ENCODE data around the gene NUTM1.
"Not testable (repeated sequence)": the region's sequence is repeated elsewhere in the genome, so short reads cannot be mapped to it uniquely, and the experiment has no call there.

Gene NUTM1

GRCh38 chr15:34366271-34367065 is 23.4 kb downstream of the NUTM1 start:
- peak; percentile 23 for DNase-seq

- peak; percentile 36 for DNase-seq
Measured at GRCh38 chr15:34367101-34368081, 24.3 kb downstream of the NUTM1 start, which contains the start of gene LPCAT4. TSS of gene LPCAT4 (minus strand) at chr15:34367196. CDS start at chr15:34367100, 96 bp downstream.

- no peak for DNase-seq
Measured at GRCh38 chr15:34370129-34370528, 27.0 kb downstream of the NUTM1 start.

- no peak for DNase-seq
Measured at GRCh38 chr15:34370643-34371042, 27.5 kb downstream of the NUTM1 start.

GRCh38 chr15:34373951-34374350 is 30.8 kb downstream of the NUTM1 start:
- DNase-seq: no peak

- DNase-seq: no peak
Measured at GRCh38 chr15:34374816-34375215, 31.7 kb downstream of the NUTM1 start.

- not testable (repeated sequence) for DNase-seq
Measured at GRCh38 chr15:34375541-34375940, 32.4 kb downstream of the NUTM1 start.

GRCh38 chr15:34376856-34377255 is 33.7 kb downstream of the NUTM1 start:
- DNase-seq: no peak

- not testable (repeated sequence) for DNase-seq
Measured at GRCh38 chr15:34380491-34380890, 37.4 kb downstream of the NUTM1 start.

- not testable (repeated sequence) for DNase-seq
Measured at GRCh38 chr15:34381829-34382521, 38.9 kb downstream of the NUTM1 start.

GRCh38 chr15:34389594-34390086 is 46.5 kb downstream of the NUTM1 start:
- not testable (repeated sequence) for DNase-seq

GRCh38 chr15:34392981-34393380 is 49.9 kb downstream of the NUTM1 start:
- DNase-seq: not testable (repeated sequence)

GRCh38 chr15:34397637-34398259 is 54.6 kb downstream of the NUTM1 start:
- DNase-seq: not testable (repeated sequence)

- DNase-seq: not testable (repeated sequence)
Measured at GRCh38 chr15:34403160-34403598, 60.1 kb downstream of the NUTM1 start.

GRCh38 chr15:34403899-34404298 is 60.8 kb downstream of the NUTM1 start:
- DNase-seq: not testable (repeated sequence)

Data from NCI-H2029 (cell line).